Eye (tissue), 1 donor: Measurements from ENCODE around the gene CWC27.

Experiments used
- DNase-seq: peaks from one replicate; pipeline ENCODE4 v3.0.0-alpha.2; 2015

Gene CWC27

GRCh38 chr5:65009207-65009606, 240.5 kb downstream of the CWC27 start:
- DNase-seq, result no peak

- no peak for DNase-seq
These were observed 242.1 kb downstream of the CWC27 start for GRCh38 chr5:65010841-65011240.

- DNase-seq, result peak; percentile 27
These were observed 243.7 kb downstream of the CWC27 start for GRCh38 chr5:65012301-65012892.

GRCh38 chr5:65013166-65013565, 244.4 kb downstream of the CWC27 start:
- DNase-seq, result no peak

- DNase-seq, result peak; percentile 27
These were observed 246.0 kb downstream of the CWC27 start for GRCh38 chr5:65014769-65015168.

GRCh38 chr5:65015767-65016166, 247.0 kb downstream of the CWC27 start:
- peak; percentile 26 for DNase-seq

GRCh38 chr5:65017636-65018035, 248.9 kb downstream of the CWC27 start:
- no peak for DNase-seq

GRCh38 chr5:65018763-65019162, 250.0 kb downstream of the CWC27 start:
- no peak for DNase-seq

GRCh38 chr5:65020492-65020891, 251.8 kb downstream of the CWC27 start:
- DNase-seq, result no peak

- DNase-seq, result no peak
These were observed 252.9 kb downstream of the CWC27 start for GRCh38 chr5:65021527-65022226.

- DNase-seq, result no peak
These were observed 254.2 kb downstream of the CWC27 start for GRCh38 chr5:65022932-65023331.

GRCh38 chr5:65024681-65025080, 256.0 kb downstream of the CWC27 start:
- DNase-seq, result no peak

- peak; percentile 28 for DNase-seq
These were observed 258.3 kb downstream of the CWC27 start for GRCh38 chr5:65026816-65027548.

- no peak for DNase-seq
These were observed 260.4 kb downstream of the CWC27 start for GRCh38 chr5:65029178-65029577.

GRCh38 chr5:65030056-65030455, 261.3 kb downstream of the CWC27 start:
- DNase-seq, result no peak

- no peak for DNase-seq
These were observed 263.5 kb downstream of the CWC27 start for GRCh38 chr5:65032250-65032649.

- DNase-seq, result peak; percentile 55
These were observed 265.5 kb downstream of the CWC27 start for GRCh38 chr5:65034029-65034812.

- DNase-seq, result no peak
These were observed 266.1 kb downstream of the CWC27 start for GRCh38 chr5:65034813-65035209.

GRCh38 chr5:65035211-65036206, 266.8 kb downstream of the CWC27 start:
- DNase-seq, result peak; percentile 96

- DNase-seq, result no peak
These were observed 269.4 kb downstream of the CWC27 start for GRCh38 chr5:65037831-65038815.
